Glomerular visceral epithelial cell (primary cell): ENCODE results near the gene CA6.
"Not testable (repeated sequence)": the region's sequence is repeated elsewhere in the genome, so short reads cannot be mapped to it uniquely, and the experiment has no call there.

Source experiments
- DNase-seq: peaks from one replicate; pipeline ENCODE4 v3.0.0-alpha.2; 2016; ENCODE audit errors: extremely low spot score

The CA6 gene

DNA sequence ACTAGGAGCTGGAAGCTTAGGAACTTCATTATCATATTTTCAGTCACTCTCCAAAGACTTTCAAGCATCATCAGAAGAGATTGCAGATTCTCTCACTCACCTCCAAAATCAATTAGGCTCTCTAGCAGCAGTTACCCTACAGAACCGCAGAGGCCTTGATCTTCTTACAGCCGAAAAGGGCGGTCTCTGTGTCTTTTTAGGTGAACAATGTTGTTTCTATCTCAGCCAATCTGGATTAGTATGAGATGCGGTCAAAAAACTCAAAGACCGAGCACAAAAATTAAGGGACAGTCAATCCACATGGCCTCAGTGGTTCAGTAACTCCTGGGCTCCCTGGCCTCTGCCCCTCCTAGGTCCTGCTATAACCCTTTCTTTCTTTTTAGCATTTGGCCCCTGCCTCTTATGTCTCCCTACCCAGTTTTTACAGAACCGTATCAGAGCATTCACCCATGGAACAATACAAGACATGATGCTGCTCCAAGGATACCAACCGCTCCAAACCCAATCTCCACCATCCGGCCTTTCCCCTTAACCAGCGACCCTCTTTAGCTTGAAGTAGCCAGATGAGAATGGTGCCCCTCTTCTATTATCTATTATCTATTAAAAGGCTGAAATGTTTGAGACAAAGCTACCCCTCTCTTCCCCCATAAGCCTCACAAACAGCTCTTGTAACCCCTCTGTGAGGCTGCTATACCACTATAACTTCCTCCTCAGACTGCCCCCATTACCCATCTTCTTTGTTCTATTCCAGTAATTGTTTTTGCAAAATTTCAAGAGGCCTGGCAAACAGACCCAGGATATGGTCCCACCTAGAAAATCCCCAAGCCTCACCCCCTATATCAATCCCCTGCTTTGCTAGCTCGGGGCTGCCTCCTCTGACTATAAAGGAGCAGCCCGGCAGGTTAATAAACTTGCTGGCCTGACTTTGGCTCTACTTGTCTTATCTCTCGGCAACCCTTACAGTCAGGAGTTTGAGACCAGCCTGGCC is 18.7 kb upstream of the CA6 start:
- no peak for DNase-seq

DNA sequence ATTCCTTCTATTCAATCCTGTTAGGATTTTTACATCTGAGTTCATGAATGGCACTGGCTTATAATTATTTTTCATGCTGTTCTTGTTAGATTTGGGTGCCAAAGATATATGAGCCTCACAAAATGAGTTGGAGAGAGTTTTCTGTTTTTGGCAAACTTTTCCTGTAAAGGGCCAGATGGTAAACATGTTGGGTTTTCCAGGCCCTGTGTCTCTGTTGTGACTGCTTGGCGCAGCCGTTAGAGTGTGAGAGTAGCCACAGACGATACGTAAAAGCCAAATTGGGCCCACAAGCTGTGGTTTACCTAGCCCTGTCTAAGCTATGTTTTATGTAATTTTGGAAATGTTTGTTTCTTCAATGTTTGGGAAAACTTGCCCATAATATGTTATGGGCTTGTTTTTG is 15.6 kb upstream of the CA6 start:
- no peak for DNase-seq

DNA sequence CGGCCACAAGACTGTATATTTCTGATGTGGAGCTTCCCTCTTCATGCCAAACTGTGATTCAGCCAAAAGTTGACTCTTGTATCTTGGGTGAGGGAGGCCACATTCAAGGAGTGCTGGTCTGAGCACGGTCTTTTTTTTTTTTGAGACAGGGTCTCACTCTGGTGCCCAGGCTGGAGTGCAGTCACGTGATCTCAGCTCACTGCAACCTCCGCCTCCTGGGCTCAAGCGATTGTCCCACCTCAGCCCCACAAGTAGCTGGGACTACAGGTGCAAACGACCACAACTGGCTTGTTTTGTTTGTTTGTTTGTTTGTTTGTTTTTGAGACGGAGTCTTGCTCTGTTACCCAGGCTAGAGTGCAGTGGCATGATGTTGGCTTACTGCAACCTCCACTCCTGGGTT is 8.6 kb upstream of the CA6 start:
- not testable (repeated sequence) for DNase-seq

DNA sequence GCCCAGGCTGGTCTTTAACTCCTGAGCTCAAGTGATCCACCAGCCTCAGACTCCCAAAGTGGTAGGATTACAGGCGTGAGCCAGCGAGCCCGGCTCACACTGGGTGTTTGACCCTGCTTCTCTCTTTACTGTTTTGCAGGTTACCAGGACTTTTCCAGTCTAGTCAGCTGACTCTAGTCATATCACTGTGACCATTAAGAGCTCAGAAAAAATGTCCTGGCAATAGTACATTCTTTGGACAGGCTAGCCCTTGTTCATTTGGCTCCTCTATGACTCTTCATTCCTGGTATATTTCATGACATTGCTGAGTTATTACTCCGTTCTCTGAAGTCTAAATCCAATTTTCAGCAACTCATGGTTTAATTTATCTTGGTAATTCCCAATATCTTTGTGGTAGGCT is 8.0 kb upstream of the CA6 start:
- no peak for DNase-seq

DNA sequence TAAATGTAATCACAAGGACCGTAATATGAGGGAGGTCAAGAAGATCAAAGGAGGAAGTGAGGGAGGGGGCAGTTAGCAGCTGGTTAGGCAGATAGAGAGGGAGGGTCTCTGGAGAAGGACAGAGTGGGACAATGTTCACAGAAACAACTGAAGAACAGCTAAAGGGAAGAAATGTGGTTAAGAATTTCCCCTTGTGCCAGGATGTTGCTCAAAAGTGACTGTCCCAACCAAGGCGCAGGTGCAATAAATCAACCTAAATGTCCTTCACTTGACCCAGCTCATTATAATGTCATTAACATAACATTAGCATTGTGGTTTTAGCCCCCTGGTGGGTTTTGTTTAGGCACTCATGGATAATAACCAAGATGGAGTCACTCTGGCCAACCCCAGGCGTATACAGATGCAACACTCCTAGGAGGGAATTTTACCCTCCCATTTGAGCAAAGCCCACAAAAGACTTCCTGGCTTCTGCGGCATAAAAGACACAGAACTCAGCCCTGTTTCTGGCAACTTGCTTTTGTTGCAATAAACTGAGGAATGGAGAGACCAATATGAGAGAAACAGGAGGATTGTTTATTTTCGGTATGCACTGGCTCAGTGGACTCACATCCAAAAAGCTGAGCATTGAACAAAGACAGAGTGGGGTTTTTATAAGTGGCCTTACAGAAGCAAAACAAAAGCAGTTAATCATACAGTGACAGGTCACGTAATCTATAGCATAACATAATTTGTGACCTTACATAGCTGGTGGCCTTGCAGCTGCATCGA is 7.3 kb upstream of the CA6 start:
- no peak for DNase-seq

DNA sequence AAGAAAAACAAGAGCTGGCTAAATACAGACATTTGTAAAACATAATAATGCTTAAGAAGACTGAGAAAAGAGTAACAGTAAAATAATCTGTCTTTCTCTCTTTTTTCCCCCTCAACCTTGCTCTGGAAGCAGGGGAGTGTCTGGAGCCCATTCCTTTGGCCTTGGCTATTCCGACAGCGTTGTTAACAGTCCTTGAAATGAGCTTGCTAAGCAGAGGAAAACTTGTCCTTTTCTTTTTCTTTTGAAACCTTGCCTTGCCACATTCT is 6.7 kb upstream of the CA6 start:
- no peak for DNase-seq

DNA sequence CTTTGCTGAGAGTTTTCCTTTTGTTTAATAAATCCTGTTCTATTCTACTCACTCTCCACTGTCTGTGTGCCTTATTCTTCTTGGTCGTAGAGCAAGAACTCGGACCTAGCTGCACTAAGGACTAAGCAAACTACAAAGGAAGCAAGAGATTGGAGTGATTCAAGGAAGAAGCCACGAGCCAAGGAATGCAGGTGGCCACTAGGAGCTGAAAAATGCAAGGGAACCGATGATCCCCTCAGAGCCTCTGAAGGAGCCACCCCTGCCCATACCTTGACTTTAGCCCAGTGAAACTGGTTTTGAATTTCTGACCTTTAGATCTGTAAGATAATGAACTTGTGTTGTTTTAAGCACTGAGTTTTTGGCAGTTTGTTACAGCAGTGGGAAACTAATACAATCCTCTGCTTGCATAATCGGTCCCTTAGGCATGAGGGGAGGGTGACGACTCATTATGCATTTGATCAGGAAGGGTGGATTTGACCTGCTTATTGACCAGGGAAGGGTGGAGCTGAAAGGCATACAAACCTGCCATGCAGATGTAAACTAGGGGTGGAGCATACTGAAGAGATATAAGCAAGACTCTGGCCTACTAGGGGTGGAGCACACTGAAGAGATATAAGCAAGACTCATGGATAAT is 6.2 kb upstream of the CA6 start:
- DNase-seq: peak; percentile 6

DNA sequence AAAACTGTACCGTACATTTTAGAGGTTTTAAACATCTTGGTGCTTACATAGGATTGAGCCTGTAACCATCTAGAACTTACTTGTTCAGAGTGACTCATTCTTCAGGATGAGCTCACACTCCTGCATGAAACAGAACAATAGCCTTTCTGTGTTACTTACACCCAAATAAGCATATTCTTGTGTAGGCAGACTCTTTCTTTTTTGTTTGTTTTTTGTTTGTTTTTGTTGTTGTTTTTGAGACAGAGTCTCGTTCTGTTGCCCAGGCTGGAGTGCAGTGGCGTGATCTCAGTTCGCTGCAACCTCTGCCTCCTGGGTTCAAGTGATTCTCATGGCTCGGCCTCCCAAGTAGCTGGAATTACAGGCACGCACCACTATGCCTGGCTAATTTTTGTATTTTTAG is 3.8 kb upstream of the CA6 start:
- DNase-seq: peak; percentile 37

DNA sequence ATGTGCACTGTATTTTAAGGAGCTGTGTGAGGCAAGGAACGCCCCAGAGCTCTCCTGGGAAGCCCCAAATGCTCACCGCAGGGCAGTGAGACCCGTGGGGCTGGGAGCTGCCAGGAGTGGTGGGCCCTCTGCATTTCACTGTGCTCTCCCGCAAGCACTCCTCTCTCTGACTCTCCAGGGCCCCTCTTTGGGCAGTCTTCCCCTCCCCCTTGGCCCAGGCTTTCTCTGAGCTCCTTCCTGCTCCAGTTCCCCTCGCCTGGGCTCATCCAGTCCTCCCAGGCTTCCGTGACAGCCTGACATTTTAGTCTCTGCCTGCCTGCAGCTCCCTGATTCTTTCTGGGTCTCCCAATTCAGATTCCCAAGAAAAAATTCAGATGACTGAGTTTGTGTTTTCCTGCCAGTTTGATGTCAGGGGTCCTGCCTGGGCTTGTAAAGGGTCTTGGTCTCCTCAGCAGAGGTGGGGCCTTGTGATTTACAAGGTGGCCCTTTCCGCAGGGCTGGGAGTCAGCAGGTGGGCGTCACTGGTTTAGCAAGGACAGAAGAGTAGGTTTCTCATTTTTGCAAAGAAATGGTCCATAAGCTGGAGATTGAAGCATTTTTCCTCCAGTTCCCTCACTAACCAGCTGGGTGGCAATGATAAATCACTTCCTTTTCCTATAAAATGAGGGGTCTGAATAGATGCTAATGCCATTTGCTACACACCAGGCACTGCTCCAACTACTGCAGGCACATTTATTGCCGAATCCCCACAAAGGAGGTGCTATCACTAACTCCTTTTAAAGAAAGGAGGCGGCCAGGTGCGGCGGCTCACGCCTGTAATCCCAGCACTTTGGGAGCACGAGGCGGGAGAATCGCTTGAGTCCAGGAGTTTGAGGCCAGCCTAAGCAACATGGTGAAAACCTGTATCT is 1.9 kb upstream of the CA6 start:
- DNase-seq: no peak

DNA sequence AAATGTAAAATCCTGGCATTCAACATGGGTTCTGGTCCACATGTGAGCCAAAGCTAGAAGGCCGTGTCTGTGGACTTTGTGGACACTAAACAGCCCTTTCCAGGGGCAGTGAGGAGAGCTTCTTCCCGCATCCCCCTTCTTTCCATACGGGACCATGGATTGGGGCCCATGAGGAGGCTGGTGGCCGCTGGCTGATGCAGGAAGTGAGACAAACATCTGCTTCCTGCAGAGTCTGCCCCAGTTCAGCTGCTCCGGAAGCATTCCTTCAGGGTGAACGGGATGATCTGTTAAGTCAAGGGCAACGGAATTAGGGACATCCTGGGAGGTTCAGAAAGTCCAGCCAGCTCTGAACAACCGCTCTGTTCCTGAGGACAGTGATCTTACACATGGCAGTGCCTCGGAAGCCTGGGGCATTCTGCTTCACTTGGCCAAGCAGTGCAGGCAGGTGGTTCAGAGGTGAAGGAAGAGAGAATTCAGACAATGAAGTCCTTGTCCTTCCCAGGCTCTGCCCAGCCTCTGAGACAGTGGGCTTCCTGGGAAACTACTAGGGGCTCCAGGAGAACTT is 1.5 kb downstream of the CA6 start:
- no peak for DNase-seq

DNA sequence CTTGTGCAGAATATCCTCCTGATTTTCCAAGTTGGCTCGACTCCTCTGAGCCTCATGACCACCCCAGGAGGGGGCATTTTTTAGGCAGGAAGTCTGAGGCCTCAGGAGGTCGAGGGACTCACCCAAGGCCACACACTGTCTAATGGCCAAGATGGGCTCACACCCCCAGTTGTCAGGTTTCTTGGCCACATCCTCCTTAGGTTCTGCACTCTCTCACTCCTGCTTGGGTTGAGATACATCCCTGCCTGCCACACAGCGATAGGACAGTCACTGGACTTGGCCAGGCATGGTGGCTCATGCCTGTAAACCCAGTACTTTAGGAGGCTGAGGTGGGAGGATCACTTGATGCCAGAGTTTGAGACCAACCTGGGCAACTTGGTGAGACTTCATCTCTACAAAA is 4.6 kb downstream of the CA6 start:
- DNase-seq: no peak

DNA sequence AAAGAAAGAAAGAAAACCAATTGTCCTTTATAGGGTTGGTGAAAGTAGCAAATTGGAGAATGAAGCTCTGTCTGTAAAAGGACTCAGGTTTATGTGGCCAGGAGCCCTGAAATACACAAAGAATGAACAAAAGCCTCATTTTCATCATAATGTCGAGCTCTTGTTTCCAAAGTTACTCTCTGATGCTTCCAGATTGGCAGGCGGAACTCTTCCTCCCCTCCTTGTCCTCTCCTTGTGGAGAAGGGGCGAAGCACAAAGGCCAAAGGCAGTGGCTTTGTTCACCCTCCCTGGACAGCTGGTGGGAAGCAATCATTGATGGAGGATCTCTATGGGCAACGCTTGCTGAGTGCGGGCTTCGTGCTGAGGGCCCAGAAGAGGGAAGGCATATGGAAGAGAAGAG is 5.6 kb downstream of the CA6 start:
- no peak for DNase-seq

DNA sequence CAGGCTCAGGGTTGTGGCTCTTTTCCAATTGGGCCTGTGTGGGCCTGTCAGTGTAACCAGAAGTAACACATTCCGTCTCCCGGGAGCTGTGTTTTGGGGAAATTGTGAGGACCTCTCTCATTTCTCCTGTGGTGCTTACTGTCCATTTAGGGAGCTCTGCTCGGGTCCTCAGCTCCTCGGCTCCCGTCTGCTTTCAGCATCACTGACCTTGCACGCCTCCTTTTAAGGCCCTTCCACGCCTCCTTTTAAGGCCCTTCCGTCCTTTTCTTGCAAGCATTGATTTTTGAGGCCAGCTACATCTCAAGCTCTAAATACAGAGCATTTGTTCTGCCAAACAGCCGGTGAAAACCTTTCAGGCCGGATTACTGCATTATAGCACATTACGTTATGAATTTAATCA is 9.7 kb downstream of the CA6 start:
- DNase-seq: no peak

DNA sequence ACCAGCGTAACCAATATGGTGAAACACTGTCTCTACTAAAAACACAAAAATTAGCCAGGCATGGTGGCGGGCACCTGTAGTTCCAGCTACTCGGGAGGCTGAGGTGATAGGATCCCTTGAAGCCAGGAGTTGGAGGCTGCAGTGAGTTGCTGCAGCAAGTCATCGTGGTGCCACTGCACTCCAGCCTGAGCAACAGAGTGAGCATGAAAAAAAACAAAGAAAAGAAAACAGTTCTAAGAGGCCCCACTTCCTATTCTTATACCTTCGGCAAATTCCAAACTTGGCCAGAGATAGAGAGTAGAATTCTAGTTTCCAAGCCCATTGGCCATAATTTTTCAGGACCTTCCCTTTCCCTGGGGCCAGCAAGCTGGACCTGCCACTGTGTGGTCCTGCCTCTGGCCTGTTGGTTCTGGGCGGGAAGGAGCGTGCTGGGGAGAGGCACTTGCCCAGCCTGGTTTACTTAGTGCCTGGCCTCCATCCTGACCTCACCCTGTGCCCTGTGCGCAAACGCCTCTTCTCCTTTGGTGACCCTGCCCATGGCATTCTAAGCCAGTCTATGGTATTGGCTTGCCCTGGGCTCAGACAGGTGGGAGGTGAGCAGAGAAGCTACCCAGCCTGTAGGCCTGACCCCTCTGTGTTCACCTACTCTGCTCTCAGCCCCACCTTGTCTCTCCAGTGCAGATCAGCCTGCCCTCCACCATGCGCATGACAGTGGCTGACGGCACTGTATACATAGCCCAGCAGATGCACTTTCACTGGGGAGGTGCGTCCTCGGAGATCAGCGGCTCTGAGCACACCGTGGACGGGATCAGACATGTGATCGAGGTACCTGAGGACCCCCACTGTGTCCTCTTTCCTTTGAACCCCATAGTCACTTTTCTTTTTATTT is 11.0 kb downstream of the CA6 start:
- DNase-seq: no peak

DNA sequence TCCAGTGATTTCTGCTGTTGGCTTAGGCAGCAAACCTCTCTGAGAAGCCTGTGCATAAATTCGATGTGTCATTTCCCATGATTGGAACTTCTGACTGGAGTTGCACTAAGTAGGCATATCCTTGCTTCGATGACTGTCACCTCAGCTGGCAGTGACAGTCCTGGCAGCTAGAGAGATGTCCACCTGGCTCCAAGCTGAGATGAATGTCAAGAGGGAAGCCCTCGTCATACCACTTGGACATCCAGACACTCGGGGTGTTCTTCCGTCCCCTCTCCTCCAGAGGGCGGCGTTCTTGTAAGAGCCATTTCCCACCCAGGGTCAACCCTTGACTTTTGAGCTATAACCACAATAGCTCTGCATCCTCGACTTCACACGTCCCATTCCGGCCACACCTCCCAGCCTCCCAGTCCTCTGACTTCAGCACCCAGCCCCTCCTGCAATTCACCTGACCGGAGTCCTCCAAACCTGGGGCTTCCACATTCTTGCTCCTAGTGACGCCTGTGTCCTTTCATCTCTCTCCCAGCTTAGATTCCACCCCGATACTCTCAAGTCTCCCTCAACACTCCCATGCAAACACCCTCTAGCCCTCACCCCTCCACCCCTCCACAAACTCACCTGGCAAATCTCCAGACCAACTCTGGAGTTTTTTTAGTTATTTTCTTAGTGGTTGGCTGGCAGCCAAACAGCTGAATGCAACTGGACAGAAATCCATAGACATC is 17.3 kb downstream of the CA6 start:
- DNase-seq: peak; percentile 46

DNA sequence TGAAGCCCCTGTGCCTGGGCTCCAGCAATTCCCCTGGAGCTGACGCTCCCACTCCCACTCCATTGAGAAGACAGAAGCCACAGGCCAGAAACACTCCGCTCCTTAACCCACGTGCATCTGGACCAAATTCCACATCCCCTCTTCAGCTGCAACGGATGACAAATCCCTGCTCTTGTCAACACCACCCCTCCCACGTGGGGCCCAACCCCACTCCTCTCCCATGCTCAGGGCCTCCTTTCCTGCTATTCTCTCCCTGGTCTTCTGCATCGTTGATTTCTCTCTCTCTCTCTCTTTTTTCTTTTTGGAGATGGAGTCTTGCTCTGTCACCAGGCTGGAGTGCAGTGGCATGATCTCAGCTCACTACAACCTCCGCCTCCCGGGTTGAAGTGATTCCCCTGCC is 18.3 kb downstream of the CA6 start:
- DNase-seq: no peak

DNA sequence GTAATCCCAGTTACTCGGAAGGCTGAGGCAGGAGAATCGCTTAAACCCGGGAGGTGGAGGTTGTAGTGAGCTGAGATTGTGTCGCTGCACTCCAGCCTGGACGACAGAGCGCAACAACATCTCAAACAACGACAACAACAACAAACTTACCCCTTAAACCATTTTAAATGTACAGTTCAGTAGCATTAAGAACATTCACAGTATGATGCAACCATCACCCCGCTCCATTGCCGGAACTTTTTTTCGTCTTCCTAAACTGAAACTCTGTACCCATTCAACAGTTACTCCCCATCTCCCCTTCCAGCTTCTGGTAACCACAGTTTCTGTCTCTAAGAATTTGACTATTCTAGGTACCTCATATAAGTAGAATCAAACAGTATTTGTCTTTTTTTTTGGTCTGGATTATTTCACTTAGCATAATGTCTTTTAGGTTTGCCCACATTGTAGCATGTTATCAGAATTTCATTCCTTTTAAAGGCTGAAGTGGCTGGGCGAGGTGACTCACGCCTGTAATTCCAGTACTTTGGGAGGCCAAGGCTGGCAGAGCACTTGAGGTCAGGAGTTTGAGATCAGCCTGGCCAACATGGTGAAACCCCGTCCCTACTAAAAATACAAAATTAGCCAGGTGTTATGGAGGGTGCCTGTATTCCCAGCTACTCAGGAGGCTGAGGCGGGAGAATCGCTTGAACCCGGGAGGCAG is 19.6 kb downstream of the CA6 start:
- no peak for DNase-seq

DNA sequence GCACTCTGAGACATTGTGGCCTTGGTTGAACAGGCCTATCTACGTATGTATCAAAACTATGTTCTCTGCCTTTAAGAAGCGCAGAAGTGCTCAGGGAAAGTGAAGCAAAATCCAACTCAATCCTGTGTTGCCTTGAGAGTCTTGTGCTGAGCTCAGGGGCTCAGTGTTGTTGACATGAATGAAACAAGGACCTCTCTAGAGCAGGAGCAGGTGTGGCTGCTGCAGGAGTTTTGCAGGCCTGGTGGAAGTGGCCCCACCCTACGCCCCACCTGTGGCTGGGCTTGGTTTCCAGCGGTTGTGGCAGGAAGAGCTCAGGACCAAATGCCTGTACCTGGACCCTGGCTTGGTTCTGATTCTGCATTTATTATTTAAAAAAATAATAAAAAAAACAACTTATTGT is 20.9 kb downstream of the CA6 start:
- DNase-seq: no peak

DNA sequence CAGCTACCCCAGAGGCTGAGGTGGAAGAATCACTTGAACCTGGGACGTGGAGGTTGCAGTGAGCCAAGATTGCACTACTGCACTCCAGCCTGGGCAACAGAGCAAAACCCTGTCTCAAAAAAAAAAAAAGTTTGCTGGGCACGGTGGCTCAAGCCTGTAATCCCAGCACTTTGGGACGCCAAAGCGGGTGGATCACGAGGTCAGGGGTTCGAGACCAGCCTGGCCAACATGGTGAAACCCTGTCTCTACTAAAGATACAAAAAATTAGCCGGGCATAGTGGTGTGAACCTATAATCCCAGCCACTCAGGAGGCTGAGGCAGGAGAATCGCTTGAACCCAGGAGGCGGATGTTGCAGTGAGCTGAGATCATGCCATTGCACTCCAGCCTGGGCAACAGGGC is 23.2 kb downstream of the CA6 start:
- not testable (repeated sequence) for DNase-seq
